ENCODE measurements around the gene SS18L1.

SS18L1 gene

DNA sequence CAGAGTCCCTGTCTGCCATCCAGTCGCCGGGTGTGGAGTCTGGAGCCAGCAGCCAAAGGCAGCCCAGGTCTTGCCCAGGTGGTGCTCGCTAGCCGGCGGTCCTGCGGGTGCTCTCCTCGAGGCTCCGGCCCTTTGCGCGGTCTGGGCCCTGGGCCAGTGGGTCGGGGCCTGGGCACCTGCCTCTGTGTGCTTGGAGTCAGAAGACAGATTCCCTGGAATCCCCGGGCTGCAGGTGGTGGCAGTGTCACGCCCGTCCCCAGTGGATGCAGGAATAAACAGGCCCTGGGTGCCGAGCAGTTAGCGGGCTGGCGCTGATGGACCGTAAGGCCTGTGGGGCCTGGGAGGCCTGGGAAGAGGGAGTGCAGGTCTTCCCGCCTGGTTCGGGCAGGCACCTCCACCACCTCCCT, 5.3 kb downstream of the SS18L1 start:
- H3K27ac ChIP-seq: peak overlapping the region; percentile 86
- CTCF ChIA-PET: interaction anchor here (0.7 to 1.8 kb wide), 3 partner anchors 12 to 138 kb away, joined by 3 to 13 read pairs (median 6); no protein-coding TSS in a partner anchor
- TF ChIP-seq, protein P1, sequence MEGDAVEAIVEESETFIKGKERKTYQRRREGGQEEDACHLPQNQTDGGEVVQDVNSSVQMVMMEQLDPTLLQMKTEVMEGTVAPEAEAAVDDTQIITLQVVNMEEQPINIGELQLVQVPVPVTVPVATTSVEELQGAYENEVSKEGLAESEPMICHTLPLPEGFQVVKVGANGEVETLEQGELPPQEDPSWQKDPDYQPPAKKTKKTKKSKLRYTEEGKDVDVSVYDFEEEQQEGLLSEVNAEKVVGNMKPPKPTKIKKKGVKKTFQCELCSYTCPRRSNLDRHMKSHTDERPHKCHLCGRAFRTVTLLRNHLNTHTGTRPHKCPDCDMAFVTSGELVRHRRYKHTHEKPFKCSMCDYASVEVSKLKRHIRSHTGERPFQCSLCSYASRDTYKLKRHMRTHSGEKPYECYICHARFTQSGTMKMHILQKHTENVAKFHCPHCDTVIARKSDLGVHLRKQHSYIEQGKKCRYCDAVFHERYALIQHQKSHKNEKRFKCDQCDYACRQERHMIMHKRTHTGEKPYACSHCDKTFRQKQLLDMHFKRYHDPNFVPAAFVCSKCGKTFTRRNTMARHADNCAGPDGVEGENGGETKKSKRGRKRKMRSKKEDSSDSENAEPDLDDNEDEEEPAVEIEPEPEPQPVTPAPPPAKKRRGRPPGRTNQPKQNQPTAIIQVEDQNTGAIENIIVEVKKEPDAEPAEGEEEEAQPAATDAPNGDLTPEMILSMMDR (conservative IDR thresholded peaks at IDR 0.05; ENCODE audit: low read depth): no peak
- no peak for DNase-seq (ENCODE audit: low spot score)
- POLR2A ChIA-PET (ENCODE audit: low non-redundant PET): no interaction called here

DNA sequence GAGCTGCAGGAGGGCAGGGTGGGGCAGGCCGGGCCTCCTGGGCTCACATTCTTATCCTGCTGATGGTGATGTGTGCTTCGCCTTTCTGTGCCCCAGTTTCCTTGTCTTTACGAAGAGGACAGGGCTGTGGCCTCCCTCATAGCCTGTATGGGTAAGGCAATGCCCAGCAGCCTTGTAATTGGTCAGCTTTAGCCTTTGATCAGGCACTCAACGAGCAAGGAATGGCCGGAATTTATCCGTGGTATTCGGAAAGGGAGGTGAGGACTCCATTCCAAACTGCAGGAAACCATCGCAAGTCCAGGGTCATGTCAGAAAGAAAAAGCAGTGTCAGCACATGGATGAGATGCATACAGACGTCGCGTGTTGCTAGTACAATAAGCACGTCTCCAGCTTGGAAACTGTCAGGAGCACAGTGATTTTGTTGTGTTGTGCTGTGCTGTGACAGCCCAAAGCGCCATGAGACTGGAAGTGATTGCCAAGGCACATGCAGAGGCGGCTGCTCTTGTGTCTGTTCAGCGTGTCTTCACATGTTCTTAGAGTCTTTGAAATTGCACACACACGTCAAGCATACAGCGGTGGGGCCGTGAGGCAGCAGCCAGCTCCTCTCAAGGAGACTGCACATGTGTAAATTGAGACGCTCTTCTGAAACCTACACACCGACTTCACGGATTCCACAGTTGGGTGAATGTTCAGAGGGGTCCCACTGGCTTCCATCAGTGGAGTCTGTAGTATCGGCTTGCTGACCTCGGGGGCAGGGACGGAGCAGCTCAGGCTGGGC, 6.2 kb downstream of the SS18L1 start:
- CTCF ChIA-PET: interaction anchor here (0.6 to 1.8 kb wide), 5 partner anchors 13 to 150 kb away, joined by 3 to 13 read pairs (median 3); no protein-coding TSS in a partner anchor
- DNase-seq (ENCODE audit: low spot score): peak; percentile 84
- POLR2A ChIA-PET (ENCODE audit: low non-redundant PET): interaction anchor here (0.5 to 0.9 kb wide), 2 partner anchors 9 to 12 kb away, joined by 3 to 5 read pairs; no protein-coding TSS in a partner anchor
- H3K27ac ChIP-seq: peak overlapping the region; percentile 86
- TF ChIP-seq, protein P1 (conservative IDR thresholded peaks at IDR 0.05; ENCODE audit: low read depth): no peak

DNA sequence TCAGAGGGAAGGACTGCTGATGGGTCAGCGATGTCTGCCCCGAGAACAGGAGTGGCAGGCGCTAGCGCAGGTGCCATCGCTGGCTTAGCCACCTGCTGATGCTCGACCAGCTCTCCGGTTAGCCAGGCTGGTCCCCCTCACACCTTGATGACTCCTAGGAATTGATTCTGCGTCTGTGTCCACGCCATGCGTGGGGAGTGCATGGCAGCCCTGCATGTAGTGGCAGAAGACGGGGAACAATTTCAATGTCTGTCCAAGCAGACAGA, 6.7 kb downstream of the SS18L1 start:
- CTCF ChIA-PET: interaction anchor here (0.6 to 1.8 kb wide), 4 partner anchors 14 to 149 kb away, joined by 3 to 13 read pairs (median 4); no protein-coding TSS in a partner anchor
- POLR2A ChIA-PET (ENCODE audit: low non-redundant PET): interaction anchor here (0.9 kb wide), 1 partner anchor 9 kb away, joined by 3 read pairs; no protein-coding TSS in a partner anchor
- TF ChIP-seq, protein P1 (conservative IDR thresholded peaks at IDR 0.05; ENCODE audit: low read depth): no peak
- peak overlapping the region; percentile 86 for H3K27ac ChIP-seq
- no peak for DNase-seq (ENCODE audit: low spot score)

GRCh38 chr20:62151225-62151624, 7.7 kb downstream of the SS18L1 start:
- CTCF ChIA-PET: no interaction called here
- DNase-seq (ENCODE audit: low spot score): no peak
- POLR2A ChIA-PET (ENCODE audit: low non-redundant PET): no interaction called here

GRCh38 chr20:62151835-62152364, 8.3 kb downstream of the SS18L1 start:
- TF ChIP-seq, protein P1 (conservative IDR thresholded peaks at IDR 0.05; ENCODE audit: low read depth): no peak
- CTCF ChIA-PET: interaction anchor here (0.9 kb wide), 1 partner anchor 19 kb away, joined by 6 read pairs; no protein-coding TSS in a partner anchor
- POLR2A ChIA-PET (ENCODE audit: low non-redundant PET): no interaction called here
- peak overlapping the region; percentile 2; the same call in 1 of the 2 replicates for H3K27ac ChIP-seq
- no peak for DNase-seq (ENCODE audit: low spot score)

More at GRCh38 chr20:62151225-62151624, 7.7 kb downstream of the SS18L1 start:
- TF ChIP-seq, protein P1 (conservative IDR thresholded peaks at IDR 0.05; ENCODE audit: low read depth): no peak
- peak overlapping the region; percentile 86 for H3K27ac ChIP-seq

DNA sequence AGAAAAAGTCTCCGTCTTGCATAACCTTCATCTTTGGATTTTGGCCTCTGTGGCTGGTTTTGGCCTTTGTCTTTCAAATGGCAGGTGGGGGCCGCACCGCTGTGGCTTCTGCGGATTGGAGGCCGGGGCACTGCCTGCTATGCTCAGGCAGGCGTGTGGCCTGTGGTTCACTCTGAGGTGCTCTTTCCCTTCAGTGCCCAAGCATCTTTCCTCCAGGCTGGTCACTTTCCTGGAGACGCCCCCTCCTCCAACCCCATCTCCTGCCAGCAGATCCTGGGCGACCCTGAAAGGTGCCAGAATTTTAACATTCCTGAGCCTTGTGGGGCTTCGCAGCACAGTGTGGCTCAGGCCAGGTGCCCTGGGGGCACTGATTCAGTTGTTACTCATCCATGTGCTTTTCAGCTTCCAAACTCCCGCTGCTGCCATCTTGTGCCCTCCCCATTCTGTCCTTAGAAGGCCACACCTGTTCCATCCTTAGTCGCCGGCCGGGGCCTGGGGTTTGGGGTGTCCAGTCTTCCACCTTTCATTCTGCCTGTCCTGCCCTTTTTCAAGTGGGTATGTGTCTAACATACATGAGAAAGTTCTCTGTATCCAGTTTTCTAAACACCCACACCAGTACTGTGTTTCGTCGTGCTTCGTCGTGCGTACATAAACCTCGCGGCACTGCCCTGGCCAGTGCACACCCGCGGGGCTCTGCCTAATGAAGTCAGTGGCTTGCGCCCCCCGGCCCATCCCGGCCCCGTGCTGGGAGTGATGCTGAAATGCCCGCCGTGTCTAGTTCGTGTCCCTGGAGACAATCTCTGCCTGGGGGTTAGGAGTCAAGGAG, 12.1 kb downstream of the SS18L1 start:
- DNase-seq (ENCODE audit: low spot score): peak; percentile 91
- ChIA-PET CTCF (interaction anchor here (0.6 to 1.5 kb wide), 3 partner anchors 8 to 15 kb away, joined by 3 to 5 read pairs (median 4); no protein-coding TSS in a partner anchor), POLR2A (ENCODE audit: low non-redundant PET) (no interaction called here)
- peak overlapping the region; percentile 89 for H3K27ac ChIP-seq
- TF ChIP-seq, protein P1 (conservative IDR thresholded peaks at IDR 0.05; ENCODE audit: low read depth): no peak

Data from RWPE1 (cell line).